ENCODE data around the gene NMNAT2. TPM values are rescaled to one million over a fixed set of nuclear protein-coding genes. Genes with fewer than 3 reads are reported as not detected.
"Not testable (repeated sequence)": the region's sequence is repeated elsewhere in the genome, so short reads cannot be mapped to it uniquely, and the experiment has no call there.

The NMNAT2 gene
- total RNA-seq, 1 donor from 2014 or later = 5.3 TPM

DNA sequence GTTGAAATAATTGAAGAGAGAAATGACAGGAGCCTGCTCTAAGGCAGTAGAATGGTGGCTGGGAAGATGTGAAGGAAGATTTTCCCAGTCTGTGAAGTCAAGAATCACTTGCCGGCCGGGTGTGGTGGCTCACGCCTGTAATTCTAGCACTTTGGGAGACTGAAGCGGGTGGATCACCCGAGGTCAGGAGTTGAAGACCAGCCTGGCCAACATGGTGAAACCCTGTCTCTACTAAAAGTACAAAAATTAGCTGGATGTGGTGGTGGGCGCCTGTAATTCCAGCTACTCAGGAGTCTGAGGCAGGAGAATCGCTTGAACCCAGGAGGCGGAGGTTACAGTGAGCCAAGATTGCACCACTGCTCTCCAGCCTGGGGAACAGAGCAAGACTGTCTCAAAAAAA lies 177.3 kb downstream of the NMNAT2 start:
- not testable (repeated sequence) for DNase-seq (ENCODE audit: low read depth)

DNA sequence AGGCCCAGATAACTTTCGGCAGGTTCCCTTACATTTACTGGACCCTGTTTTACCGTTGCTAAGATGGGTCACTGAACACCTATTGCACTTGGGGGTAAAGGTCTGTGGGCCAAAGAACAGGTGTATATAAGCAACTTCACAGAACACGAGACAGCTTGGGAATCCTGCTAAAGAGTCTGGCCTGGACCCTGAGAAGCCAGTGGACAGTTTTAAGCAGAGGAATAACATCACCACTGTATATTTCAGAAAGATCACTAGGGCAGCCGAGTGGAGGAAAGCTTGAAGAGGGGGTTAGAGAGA lies 177.7 kb downstream of the NMNAT2 start:
- no peak for DNase-seq (ENCODE audit: low read depth)

DNA sequence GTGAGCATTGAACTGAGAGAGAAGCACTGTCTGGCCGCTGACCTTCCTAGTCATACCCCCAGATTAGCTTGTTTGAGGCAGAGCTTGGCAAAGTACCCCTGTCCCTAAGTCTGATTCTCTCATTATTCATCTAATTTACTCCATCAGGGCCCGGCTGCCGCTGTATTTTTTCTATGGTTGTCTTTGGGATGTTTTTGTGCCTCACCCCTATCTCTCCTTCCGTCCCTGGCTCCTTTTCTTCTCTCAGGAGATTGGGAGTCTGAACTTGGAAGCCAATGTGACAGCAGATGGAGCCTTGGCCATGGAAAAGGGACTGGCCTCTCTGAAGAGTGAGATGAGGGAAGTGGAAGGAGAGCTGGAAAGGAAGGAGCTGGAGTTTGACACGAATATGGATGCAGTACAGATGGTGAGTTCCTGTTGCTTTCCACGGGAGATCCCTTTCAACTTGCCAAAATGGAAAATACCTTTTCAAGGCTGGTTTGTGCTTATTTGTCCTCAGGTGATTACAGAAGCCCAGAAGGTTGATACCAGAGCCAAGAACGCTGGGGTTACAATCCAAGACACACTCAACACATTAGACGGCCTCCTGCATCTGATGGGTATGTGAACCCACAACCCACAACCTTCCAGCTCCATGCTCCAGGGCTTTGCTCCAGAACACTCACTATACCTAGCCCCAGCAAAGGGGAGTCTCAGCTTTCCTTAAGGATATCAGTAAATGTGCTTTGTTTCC lies 178.2 kb downstream of the NMNAT2 start:
- no peak for DNase-seq (ENCODE audit: low read depth)

DNA sequence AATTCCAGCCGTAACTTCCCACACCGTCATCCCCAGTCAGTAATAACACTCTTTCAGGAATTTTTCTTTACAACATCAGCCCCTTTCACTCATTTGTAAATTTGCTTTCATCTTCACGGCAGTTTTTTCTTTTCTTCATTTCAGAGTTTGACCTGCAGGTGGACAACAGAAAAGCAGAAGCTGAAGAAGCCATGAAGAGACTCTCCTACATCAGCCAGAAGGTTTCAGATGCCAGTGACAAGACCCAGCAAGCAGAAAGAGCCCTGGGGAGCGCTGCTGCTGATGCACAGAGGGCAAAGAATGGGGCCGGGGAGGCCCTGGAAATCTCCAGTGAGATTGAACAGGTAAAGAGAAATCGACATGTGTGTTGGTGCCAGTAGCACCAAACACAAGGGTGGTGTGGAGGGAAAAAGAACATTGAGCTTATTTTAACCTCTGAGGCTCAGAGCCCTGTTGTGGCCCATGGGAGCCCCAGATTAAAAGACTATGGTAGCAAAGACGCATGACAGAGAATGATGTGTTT lies 178.9 kb downstream of the NMNAT2 start:
- no peak for DNase-seq (ENCODE audit: low read depth)

DNA sequence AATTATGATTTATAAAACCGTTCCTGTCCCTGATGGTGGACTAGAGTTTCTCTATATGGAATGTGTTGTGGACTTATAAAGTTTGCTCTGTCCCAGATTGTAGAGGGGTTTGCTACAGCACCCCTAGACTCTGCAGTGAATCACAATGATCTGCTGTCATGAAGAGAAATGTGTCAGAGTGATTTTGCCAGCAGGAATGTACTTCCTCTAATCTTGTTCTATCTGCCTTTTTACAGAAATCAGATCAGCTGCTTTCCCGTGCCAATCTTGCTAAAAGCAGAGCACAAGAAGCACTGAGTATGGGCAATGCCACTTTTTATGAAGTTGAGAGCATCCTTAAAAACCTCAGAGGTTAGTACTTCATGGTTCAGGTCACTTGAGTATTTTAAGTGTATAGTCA lies 180.1 kb downstream of the NMNAT2 start:
- DNase-seq (ENCODE audit: low read depth) = peak; percentile 54

DNA sequence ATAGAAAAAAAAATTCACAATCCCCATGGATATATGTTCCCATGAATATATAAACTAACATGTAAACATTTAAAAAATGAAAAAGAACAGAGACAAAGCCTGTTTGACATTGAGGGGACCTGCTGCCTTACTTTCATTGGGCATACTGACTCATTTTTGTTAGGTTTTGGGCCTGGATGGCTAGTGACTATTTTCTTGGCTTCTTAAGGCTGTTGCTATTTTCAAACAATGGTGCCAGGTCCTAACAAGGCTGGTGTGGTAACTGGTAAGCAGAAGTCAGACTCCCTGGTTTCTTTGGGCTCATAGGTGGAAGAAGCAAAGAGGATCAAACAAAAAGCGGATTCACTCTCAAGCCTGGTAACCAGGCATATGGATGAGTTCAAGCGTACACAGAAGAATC lies 181.1 kb downstream of the NMNAT2 start:
- DNase-seq (ENCODE audit: low read depth) = no peak

DNA sequence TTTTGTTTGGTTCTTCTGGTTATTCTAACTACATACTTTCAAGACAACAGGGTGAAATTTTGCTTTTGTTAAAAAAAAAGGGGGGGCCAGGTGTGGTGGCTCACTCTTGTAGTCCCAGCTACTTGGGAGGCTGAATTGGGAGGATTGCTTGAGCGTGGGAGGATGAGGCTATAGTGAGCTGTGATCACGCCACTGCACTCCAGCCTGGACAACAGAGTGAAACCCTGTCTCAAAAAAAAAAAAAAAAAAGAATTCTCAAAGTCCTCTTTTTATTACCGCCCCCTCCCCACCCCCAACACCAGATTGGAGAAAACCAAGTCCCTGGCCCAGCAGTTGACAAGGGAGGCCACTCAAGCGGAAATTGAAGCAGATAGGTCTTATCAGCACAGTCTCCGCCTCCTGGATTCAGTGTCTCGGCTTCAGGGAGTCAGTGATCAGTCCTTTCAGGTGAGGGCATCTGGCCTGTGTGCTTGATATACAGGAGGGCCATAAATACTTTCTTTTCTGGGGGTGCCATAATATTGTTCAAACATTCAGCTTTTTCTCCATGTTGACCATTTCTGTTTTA lies 181.9 kb downstream of the NMNAT2 start:
- DNase-seq (ENCODE audit: low read depth) = no peak

DNA sequence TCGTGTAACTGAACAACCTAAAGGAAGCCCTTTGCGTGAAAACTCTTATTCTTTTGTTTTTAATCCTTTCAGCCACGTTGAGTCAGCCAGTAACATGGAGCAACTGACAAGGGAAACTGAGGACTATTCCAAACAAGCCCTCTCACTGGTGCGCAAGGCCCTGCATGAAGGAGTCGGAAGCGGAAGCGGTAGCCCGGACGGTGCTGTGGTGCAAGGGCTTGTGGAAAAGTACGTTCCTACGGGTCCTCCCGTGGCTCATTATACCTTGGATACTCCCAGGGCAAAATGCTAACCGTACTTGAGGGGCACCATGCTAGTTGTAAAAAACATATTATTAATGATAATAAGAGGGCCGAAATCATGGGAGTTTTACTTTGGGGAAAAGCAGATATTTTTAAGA lies 182.7 kb downstream of the NMNAT2 start:
- DNase-seq (ENCODE audit: low read depth) = no peak

DNA sequence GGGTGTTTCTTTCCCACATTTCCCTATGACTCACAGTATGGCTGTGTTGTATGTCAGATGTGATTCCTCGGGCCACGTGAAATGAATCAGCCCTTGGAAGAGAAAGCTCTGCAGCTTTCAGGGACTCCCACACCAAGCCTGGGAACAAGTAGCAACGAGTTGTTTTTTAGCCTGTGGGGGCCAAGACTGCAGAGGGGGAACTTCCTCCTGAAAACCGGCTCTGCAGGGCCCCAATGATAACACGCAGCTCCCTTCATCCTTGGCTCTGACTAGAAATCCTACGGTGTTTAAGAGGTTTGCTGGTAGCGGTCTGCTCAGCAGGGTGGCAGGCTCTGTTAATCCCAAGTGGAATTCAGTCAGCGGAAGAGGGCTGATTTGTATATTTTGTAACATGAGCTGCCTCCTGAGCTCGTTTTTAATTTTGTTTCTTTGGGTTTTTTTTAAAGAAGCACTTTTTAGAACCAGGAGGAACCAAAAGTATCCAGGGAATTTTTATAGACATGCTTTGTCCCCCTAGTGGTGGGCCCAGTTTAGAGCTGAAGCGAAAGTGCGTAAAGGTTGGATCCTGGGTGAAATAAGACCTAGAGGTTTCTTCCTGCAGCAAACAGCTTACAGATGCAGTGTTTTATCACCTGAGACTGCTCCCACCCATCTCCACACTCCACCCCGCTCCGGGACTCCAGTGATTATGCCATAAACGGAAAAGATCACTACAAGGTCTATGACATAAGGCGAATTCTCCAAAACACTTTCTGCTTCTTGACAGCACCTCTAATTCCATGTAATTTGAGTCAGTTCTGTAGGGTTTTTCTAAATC lies 183.3 kb downstream of the NMNAT2 start:
- peak; percentile 95 for DNase-seq (ENCODE audit: low read depth)

DNA sequence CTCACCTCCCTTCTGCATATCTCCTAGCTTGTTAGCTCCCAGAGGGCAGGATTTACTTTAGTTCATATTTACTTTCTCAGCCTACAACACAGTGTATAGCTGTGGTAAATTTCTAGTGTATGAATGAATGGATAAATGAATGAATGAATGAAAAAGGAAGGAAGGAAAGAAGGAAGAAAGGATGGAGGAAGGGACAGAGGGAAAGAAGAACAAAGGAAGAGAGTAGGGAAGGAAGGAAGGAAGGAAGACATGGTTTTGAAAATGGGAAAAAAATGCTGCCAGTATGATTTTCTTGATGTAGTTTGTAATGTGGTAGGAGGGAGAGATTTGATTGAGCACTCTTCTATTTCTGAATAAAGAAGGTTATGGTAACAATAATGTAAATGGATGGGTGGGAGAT lies 185.1 kb downstream of the NMNAT2 start:
- no peak for DNase-seq (ENCODE audit: low read depth)

DNA sequence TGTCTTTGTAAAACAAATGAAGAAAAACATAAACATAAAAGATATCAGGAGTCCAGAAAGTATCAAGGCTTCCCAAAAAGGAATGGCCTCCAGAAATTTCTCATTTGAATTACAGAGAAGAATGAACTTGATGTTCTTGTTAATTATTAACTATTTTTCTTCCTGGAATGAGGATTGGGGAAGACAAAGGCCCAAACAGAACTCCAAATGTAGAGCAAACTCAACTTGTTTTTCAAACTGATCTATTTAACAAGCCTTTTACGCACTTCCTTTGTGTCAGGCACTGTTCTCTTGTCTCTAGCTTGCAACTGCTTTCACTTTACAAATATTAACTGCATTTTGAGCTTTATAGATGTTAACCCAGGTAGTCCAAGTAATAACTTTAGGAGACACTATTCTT lies 186.6 kb downstream of the NMNAT2 start:
- no peak for DNase-seq (ENCODE audit: low read depth)

DNA sequence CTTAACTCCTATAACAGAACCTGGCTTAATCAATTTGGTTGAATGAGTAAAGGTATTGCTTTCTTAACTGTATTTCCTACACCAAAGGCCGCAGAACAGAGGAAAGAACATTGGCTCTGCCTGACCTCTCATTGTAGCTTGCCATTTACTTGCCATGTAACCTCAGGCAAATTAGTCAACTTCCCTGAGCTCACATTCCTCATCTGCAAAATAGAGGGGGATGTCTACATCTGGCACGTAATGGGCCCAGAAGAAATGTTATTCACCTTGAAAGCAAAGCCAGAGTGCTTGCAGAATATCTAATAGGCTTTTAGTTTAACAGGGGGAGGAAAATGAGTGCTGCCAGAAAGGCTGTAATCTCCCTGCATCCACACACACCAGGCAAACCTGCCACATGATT lies 187.8 kb downstream of the NMNAT2 start:
- DNase-seq (ENCODE audit: low read depth) = no peak

DNA sequence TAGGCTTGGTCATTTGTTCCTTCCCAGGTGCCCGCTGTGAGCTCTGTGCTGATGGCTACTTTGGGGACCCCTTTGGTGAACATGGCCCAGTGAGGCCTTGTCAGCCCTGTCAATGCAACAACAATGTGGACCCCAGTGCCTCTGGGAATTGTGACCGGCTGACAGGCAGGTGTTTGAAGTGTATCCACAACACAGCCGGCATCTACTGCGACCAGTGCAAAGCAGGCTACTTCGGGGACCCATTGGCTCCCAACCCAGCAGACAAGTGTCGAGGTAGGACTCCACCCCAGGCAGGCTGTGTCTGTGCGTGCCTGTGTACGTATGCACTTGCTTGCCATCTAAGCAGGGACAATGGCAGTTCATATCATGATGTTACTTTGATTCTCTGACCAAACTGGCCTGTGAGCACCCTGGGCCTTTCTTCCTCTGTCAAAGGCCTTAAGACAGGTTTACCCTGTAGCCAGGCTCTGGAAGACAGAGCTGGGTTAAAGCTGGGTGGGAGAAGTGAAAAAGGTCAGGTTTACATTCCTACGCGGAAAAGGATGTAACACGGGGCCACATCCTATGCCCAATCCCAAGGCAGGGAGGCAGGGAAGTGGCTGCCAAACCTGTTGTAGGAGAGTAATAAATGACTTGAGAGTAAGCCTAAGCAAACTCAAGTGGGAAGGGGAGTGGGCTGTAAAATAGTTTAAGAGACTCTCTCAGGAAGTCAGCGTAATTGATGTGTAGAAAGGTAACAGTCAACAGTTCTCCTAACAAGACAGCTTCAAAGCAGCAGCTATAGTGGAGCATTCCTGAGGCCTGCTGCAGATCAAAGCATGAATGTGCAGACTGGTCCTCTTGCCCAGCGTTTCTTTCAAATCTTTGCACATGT lies 189.6 kb downstream of the NMNAT2 start:
- DNase-seq (ENCODE audit: low read depth) = no peak

DNA sequence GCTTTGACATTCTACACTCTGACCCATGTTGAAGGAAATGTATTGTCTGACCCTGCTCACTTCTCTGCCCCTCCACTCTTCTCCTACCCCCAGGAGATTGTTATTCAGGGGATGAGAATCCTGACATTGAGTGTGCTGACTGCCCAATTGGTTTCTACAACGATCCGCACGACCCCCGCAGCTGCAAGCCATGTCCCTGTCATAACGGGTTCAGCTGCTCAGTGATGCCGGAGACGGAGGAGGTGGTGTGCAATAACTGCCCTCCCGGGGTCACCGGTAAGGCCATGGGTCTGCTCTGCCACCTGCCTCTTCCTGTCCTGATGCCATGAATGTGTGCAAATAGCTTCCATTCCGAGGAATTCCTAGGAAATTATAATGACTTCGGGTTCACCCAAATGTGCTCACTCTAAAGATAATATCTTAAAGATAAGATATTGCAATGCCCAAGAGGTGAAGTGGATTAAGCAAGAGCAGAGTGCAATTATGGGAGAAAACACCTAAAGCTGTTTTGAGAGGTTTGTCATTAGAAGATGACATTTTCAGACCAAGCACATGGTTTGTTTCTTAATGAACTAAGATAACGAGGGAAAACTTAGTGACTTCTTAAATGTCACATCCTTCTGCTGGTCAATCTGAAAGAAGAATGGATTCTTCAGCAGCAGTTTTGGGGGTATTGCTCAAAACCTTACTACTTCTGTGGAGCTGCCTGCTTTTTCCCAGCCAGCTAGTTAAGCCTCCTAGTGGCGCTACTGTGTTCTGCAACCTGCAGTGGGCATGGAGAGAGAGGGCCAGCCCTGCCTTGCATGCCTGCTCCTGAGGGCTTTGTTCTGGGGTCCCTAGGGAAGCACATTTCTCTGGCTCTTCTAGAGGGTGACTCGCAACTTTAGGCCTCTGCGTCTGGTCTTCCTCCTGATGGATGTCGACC lies 190.5 kb downstream of the NMNAT2 start:
- peak; percentile 62 for DNase-seq (ENCODE audit: low read depth)

DNA sequence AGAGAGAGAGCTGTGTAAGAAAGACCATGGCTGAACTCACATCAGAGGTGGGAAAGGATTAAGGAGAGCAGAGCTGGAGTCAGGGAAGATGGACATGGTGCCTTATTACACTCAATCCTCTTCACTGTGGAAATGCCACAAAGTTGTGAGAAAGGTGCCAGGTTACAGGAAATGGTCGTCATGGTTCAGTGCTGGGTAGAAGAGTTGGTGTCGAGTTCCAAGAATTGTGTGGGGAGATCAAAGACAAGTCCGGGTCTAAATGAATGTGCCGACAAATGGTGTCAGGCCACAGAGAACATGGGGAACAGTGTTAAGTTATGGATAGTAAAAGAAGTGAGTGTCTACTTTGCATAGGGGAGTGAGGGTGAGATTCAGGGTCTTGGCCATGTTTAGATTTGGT lies 191.2 kb downstream of the NMNAT2 start:
- no peak for DNase-seq (ENCODE audit: low read depth)

DNA sequence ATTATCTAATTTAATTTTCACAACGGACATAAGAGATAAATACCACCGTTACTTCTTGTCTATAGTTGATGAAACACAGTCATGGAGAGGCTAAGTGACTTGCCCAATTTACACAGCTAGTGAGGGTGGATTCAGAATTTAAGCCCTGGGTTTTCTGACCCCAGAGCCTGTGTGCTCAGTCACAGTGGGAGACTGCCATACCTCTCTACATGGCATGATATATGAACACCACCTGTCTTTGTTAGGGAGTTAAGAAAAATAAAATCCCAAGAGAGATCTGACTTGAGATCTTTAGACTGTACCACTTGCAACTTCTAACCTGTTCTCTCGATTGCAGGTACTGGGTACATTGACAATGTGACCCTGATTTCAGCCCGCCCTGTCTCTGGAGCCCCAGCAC lies 191.8 kb downstream of the NMNAT2 start:
- no peak for DNase-seq (ENCODE audit: low read depth)

DNA sequence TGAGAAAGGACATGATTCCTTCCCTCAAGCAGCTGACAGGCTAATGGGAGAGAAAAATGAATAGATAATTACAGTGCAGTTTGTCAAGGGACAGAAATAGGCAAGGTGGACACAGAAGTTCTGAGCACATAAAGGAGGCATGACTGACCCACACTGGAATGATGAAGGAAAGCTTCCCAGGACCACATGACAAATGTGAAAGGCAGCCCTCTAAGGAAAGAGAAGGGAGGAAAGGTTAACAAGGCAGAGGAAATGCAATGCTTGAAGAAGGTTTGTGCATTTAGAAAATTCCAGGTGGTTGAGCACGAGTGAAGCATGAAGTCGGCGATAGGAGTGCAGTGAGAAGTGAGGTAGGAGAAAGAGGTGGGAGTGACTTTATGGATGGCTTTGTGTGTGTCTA lies 194.7 kb downstream of the NMNAT2 start:
- peak; percentile 68 for DNase-seq (ENCODE audit: low read depth)

DNA sequence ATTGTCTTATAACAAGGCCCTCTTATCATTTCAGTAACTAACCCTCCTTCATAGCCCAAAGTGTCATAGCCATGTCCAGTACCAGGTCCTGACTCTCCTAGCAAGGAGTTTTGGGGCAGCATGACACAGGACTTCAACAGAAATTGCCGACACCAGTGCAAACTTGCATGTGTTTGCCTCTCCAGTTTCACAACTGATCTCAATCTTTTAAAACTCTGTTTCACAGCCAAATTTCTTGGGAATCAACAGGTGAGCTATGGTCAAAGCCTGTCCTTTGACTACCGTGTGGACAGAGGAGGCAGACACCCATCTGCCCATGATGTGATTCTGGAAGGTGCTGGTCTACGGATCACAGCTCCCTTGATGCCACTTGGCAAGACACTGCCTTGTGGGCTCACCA lies 195.3 kb downstream of the NMNAT2 start:
- no peak for DNase-seq (ENCODE audit: low read depth)

DNA sequence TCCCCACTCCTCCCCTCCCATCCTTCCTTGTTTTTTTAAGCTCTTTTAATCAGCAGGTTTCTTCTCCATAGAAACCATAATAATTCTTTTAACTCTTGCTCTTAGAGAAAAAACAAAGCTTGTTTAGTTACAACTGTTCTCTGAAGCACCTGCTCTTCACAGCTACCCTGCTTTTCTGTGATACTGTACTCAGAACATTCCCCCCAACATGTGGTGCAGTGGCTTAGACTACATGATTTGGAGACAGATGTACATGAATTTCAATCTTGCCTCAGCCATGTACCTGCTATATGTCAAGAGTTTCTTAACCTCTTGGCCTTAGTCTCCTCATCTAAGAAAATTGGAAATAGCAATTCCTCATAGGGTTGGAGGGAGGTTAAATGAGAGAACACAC lies 198.6 kb downstream of the NMNAT2 start:
- DNase-seq (ENCODE audit: low read depth) = no peak

DNA sequence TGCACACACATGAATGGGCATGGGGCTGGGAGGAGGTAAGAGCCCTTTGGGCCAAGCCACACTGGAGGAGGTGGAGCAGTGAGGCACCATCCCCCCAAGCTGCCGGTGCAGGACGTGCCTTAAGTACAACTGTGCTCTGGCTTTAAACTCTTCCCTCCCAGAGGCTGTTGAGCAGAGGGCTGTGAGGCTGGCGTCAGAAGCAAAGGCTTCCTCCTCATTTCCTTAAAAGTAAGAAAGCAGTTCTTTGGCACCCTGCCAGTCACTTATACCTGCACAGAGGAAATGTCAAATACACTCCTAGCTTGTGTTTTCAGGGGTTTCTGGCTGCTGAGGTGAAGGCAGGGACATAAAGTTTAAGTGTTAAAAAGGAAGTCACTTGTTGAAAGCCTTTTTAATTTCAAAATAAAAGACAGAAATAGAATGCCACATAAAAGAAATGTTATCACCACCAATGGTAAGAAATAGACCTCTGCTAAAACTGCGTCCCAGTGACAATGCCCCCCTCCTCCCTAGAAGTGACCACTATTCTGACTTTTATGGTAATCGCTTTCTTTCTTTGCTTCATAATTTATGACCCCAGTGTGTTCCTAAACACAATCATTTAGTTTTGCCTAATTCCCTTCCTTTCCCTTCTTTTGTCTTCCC lies 199.1 kb downstream of the NMNAT2 start:
- no peak for DNase-seq (ENCODE audit: low read depth)
